OCI-LY7 (cell line): ENCODE measurements around the gene CEP95. TPM values are rescaled to one million over a fixed set of nuclear protein-coding genes. Genes with fewer than 3 reads are reported as not detected.

Experiments used
- BruUV-seq: library from RNA; stranded (reverse); fragments of 400-500 nt; replicated peaks from 2 replicates; lab custom pipeline; 2021; lab: Mats Ljungman, UMichigan
- CTCF ChIA-PET: fragments of 300-600 bp; sonication (Branson Sonifier 250); formaldehyde crosslinking; loops from one replicate; lab custom pipeline; 2022; ENCODE audit warnings: antibody characterized with exemption; ENCODE audit not compliant: unreplicated experiment; lab: Charles Lee
- POLR2A ChIA-PET: fragments of 300-600 bp; sonication (Branson Sonifier 250); formaldehyde crosslinking; loops from one replicate; lab custom pipeline; 2022; ENCODE audit warnings: antibody characterized with exemption; lab: Charles Lee
- DNase-seq: peaks from one replicate; pipeline ENCODE4 v3.0.0-alpha.2; 2015; ENCODE audit warnings: low spot score
- H2AFZ ChIP-seq: fragments of 200-600 bp; sonication (generic), shearing (Covaris generic); 2 replicates; pipeline ENCODE4 v1.6.1; 2014; ENCODE audit warnings: mild to moderate bottlenecking, antibody characterized with exemption, low read length, moderate library complexity
- H3K27ac ChIP-seq: fragments of 200-600 bp; sonication (generic); 2 replicates; pipeline ENCODE4 v1.5.1; 2014; ENCODE audit warnings: mixed run types, low read depth, mild to moderate bottlenecking, moderate library complexity, low read length, inconsistent platforms; ENCODE audit not compliant: poor library complexity, severe bottlenecking
- H3K36me3 ChIP-seq: fragments of 200-600 bp; sonication (generic); 2 replicates; pipeline ENCODE4 v1.6.1; 2014; ENCODE audit warnings: mild to moderate bottlenecking, antibody characterized with exemption, low read length, moderate library complexity, mixed read lengths; ENCODE audit not compliant: insufficient read depth
- H3K4me1 ChIP-seq: fragments of 200-600 bp; sonication (generic); 2 replicates; pipeline ENCODE4 v1.5.1; 2014; ENCODE audit warnings: mild to moderate bottlenecking, low read length; ENCODE audit not compliant: insufficient read depth, poor library complexity, severe bottlenecking
- H3K4me2 ChIP-seq: fragments of 200-600 bp; sonication (generic); 2 replicates; pipeline ENCODE4 v1.6.1; 2014; ENCODE audit warnings: mild to moderate bottlenecking, low read length
- H3K4me3 ChIP-seq: fragments of 200-600 bp; sonication (generic); 2 replicates; pipeline ENCODE4 v1.5.1; 2014; ENCODE audit warnings: mild to moderate bottlenecking, low read depth, low read length; ENCODE audit not compliant: poor library complexity, severe bottlenecking
- H3K79me2 ChIP-seq: fragments of 200-600 bp; sonication (generic); 2 replicates; pipeline ENCODE4 v1.6.1; 2016; ENCODE audit warnings: low read depth, mild to moderate bottlenecking, low read length, moderate library complexity, mixed read lengths; ENCODE audit not compliant: insufficient read depth
- H3K9me2 ChIP-seq: fragments of 200-600 bp; sonication (generic); 2 replicates; pipeline ENCODE4 v1.6.1; 2016; ENCODE audit warnings: mild to moderate bottlenecking, low read length, mixed read lengths; ENCODE audit not compliant: insufficient read depth
- H3K9me3 ChIP-seq: fragments of 200-600 bp; sonication (generic); 2 replicates; pipeline ENCODE4 v1.6.1; 2014; ENCODE audit warnings: mild to moderate bottlenecking, mixed run types, low read length, mixed read lengths
- H4K20me1 ChIP-seq: fragments of 200-600 bp; sonication (generic); 2 replicates; pipeline ENCODE4 v1.6.1; 2014; ENCODE audit warnings: mild to moderate bottlenecking, antibody characterized with exemption, low read length, moderate library complexity, mixed read lengths; ENCODE audit not compliant: insufficient read depth
- EZH2phosphoT487 ChIP-seq: fragments of 200-600 bp; sonication (generic); IDR thresholded peaks from 2 replicates; pipeline ENCODE4 v1.6.1; 2018; ENCODE audit warnings: low read depth, borderline replicate concordance, mild to moderate bottlenecking, mixed run types, antibody characterized with exemption, low read length, moderate library complexity, mixed read lengths
- intact Hi-C: fragments of 100-400 bp; cut with micrococcal nuclease; formaldehyde crosslinking; loops from one replicate; pipeline ENCODE4 v1.10.0; 2022; ENCODE audit not compliant: unreplicated experiment
- total RNA-seq, 2 experiments: library from RNA; depleted of rRNA in 1 of 2; stranded (reverse); fragments of >200 nt in 1 of 2; shearing (Covaris generic) in 1 of 2; gene quantifications; 2 replicates each; pipeline ENCODE4 v1.2.3, GENCODE V29; 2014 to 2022
- TF ChIP-seq, protein P1 (sequence below): fragments of 200-600 bp; sonication (generic); conservative IDR thresholded peaks from 2 replicates; pipeline ENCODE4 v1.5.1; 2014; ENCODE audit warnings: mild to moderate bottlenecking, antibody characterized with exemption, low read length, moderate library complexity, mixed read lengths

CEP95 gene
- total RNA-seq, 2 experiments from 2014 or later: 62.7 to 89.6 TPM

DNA sequence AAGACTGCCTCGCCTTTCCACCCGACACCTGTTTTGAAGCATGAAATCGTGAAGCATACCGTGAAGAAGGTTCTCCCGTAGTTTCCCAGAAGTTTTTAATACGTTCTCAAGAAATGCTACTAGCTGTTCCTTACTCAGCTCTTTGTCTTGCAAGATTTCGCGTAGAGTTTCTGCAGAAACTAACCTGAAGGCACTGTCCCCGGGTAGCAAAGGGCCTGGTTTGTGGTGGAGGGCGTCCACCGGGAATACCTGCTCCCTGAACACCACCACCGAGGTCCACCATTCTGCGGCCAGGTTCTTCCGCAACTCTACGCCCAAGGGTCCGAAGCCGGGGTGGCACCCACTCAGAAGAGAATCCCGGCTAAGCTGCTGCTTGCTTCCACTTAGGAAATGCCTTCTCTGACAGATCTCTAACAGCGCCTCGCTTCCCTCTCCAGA lies 10.4 kb upstream of the CEP95 start:
- TF ChIP-seq, protein P1, sequence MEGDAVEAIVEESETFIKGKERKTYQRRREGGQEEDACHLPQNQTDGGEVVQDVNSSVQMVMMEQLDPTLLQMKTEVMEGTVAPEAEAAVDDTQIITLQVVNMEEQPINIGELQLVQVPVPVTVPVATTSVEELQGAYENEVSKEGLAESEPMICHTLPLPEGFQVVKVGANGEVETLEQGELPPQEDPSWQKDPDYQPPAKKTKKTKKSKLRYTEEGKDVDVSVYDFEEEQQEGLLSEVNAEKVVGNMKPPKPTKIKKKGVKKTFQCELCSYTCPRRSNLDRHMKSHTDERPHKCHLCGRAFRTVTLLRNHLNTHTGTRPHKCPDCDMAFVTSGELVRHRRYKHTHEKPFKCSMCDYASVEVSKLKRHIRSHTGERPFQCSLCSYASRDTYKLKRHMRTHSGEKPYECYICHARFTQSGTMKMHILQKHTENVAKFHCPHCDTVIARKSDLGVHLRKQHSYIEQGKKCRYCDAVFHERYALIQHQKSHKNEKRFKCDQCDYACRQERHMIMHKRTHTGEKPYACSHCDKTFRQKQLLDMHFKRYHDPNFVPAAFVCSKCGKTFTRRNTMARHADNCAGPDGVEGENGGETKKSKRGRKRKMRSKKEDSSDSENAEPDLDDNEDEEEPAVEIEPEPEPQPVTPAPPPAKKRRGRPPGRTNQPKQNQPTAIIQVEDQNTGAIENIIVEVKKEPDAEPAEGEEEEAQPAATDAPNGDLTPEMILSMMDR: no peak
- TF ChIP-seq EZH2phosphoT487: no peak
- H3K4me2 ChIP-seq: peak overlapping the region; percentile 76
- H2AFZ ChIP-seq: peak overlapping the region; percentile 12; the same call in 1 of the 2 replicates
- CTCF ChIA-PET: interaction anchor here (0.5 kb wide), 1 partner anchor 84 kb away, joined by 4 read pairs; no protein-coding TSS in a partner anchor
- peaks cover 74% of the 10 kb centered on the region for H3K36me3 ChIP-seq
- H3K9me3 ChIP-seq: no peaks in the 10 kb centered on the region
- BruUV-seq: no TSS peak
- DNase-seq: peak; percentile 13
- POLR2A ChIA-PET: interaction anchor here (0.9 to 2.0 kb wide), 9 partner anchors 9 to 84 kb away, joined by 3 to 17 read pairs (median 5); partner anchors contain the start of genes CEP95, DDX5 and MILR1
- peaks cover 78% of the 10 kb centered on the region for H3K79me2 ChIP-seq
- peak overlapping the region; percentile 96 for H3K27ac ChIP-seq
- H4K20me1 ChIP-seq: peaks cover 23% of the 10 kb centered on the region; the same call in 1 of the 2 replicates
- peaks cover 58% of the 10 kb centered on the region for H3K4me1 ChIP-seq
- H3K9me2 ChIP-seq: no peaks in the 10 kb centered on the region
- H3K4me3 ChIP-seq: peak overlapping the region; percentile 87
- intact Hi-C loops: loop anchor here (1.0 to 5.0 kb wide), 2 partner anchors 189 to 569 kb away; no protein-coding TSS in a partner anchor

DNA sequence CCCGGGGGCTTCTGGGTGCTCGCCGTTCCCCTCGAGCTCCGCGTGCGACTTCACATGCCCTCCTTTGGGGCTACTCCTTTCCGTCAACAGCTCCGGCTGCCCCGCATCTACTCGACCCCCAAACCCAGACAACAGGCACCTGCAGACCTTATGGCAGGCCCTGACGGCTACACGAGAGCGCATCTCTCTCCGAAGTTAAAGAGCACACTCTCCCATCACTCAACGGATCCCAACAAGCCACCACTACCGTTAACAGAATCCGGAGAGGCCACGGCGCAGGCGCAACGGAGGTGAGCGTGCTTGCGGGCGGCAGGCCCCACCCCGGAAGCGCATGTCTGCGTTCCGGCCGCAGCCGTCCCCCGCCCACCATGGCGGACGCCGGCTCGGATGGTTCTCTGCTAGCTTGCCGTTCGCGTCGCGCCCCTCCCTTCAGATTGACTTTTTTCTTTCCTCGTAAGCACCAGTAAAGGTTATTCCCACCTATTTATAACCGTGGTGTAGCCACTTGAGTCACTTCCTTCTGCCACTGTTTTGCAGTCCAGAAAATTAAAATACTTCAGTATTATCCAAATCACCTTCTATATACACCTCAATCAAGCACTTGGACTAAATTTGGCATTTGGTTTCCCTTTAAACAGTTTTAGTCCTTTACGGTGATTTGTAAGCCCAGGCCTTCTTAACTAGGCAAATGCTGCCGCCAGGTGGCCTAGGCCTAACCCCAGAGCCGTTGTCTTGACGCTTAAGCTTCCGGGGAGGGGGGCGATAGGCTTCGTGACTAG lies 9.8 kb upstream of the CEP95 start, which contains the start of gene POLG2:
POLG2 (minus strand) TSS at position 269 of the 779 bp plus-strand sequence; CDS start at position 183, 86 bp downstream.
- POLR2A ChIA-PET: interaction anchor here (0.9 to 2.0 kb wide), 9 partner anchors 9 to 85 kb away, joined by 3 to 17 read pairs (median 5); partner anchors contain the start of genes CEP95, DDX5 and MILR1
- peaks cover 63% of the 10 kb centered on the region for H3K4me1 ChIP-seq
- peak within 1 kb of the TSS; percentile 87 for H3K4me3 ChIP-seq
- H3K27ac ChIP-seq: peak within 1 kb of the TSS; percentile 96
- H3K4me2 ChIP-seq: peak within 1 kb of the TSS; percentile 76
- peaks cover 74% of the 10 kb centered on the region for H3K36me3 ChIP-seq
- DNase-seq: peak; percentile 96
- TF ChIP-seq, protein P1: peak; percentile 86
- TF ChIP-seq EZH2phosphoT487: no peak
- CTCF ChIA-PET: interaction anchor here (0.5 kb wide), 1 partner anchor 85 kb away, joined by 4 read pairs; no protein-coding TSS in a partner anchor
- H4K20me1 ChIP-seq: peaks cover 27% of the 10 kb centered on the region; the same call in 1 of the 2 replicates
- H3K9me2 ChIP-seq: no peaks in the 10 kb centered on the region
- intact Hi-C loops: loop anchor here (1.0 to 5.0 kb wide), 3 partner anchors 152 to 570 kb away; no protein-coding TSS in a partner anchor
- BruUV-seq: TSS peak; percentile 89
- H2AFZ ChIP-seq: peak within 1 kb of the TSS; percentile 12; the same call in 1 of the 2 replicates
- no peaks in the 10 kb centered on the region for H3K9me3 ChIP-seq
- peaks cover 80% of the 10 kb centered on the region for H3K79me2 ChIP-seq
